Ishikawa (cell line): Measurements from ENCODE around the gene TIFAB.

ENCODE experiments used
- CEBPB ChIP-seq: IDR thresholded peaks from 2 replicates; pipeline ENCODE4 v1.6.1; 2012
- CREB1 ChIP-seq: IDR thresholded peaks from 2 replicates; pipeline ENCODE4 v1.6.1; 2012; ENCODE audit warnings: low read depth
- EGR1 ChIP-seq: IDR thresholded peaks from 2 replicates; pipeline ENCODE4 v1.6.1; 2012
- EP300 ChIP-seq: IDR thresholded peaks from 2 replicates; pipeline ENCODE4 v1.6.1; 2012; ENCODE audit warnings: borderline replicate concordance
- FOXM1 ChIP-seq: IDR thresholded peaks from 2 replicates; pipeline ENCODE4 v1.6.1; 2012; ENCODE audit warnings: low read depth, borderline replicate concordance
- NFIC ChIP-seq: IDR thresholded peaks from 2 replicates; pipeline ENCODE4 v1.6.1; 2012
- RAD21 ChIP-seq: IDR thresholded peaks from 2 replicates; pipeline ENCODE4 v1.6.1; 2012; ENCODE audit warnings: low read depth
- TAF1 ChIP-seq: IDR thresholded peaks from 2 replicates; pipeline ENCODE4 v1.6.1; 2012; ENCODE audit warnings: low read depth, mild to moderate bottlenecking
- TCF12 ChIP-seq: IDR thresholded peaks from 2 replicates; pipeline ENCODE4 v1.6.1; 2012; ENCODE audit warnings: low read depth
- TEAD4 ChIP-seq: IDR thresholded peaks from 2 replicates; pipeline ENCODE4 v1.6.1; 2012
- YY1 ChIP-seq: IDR thresholded peaks from 2 replicates; pipeline ENCODE4 v1.6.1; 2012; ENCODE audit warnings: low read depth
- ZBTB7A ChIP-seq: IDR thresholded peaks from 2 replicates; pipeline ENCODE4 v1.6.1; 2012; ENCODE audit warnings: low read depth
- TF ChIP-seq, protein P1 (sequence below): IDR thresholded peaks from 2 replicates; pipeline ENCODE4 v1.6.1; 2012; ENCODE audit warnings: low read depth, mild to moderate bottlenecking
- TF ChIP-seq, protein P2 (sequence below): IDR thresholded peaks from 2 replicates; pipeline ENCODE4 v1.6.1; 2012
- TF ChIP-seq, protein P3 (sequence below): IDR thresholded peaks from 2 replicates; pipeline ENCODE4 v1.6.1; 2012

Gene TIFAB

DNA sequence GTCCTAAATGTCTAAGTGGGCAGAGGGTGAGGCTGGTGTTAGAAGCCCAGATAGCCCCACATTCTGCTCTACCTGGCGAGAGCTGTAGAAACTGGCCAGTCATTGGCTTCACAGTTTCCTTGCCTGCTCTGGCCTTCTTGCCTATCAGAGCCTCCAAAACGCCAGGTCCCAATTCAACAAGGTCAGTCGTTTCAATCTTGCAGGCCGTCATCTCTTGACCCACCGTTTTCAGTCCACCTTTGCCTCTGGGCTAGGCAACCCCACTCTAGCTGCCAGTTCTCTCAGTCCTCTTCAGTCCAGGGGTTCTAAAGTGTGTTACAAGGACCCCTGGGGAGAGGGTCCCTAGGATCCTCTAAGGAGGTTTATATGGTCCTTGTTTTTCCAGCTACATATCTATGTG is 20.0 kb upstream of the TIFAB start:
- TF ChIP-seq TEAD4 = no peak
- TF ChIP-seq, protein P1, sequence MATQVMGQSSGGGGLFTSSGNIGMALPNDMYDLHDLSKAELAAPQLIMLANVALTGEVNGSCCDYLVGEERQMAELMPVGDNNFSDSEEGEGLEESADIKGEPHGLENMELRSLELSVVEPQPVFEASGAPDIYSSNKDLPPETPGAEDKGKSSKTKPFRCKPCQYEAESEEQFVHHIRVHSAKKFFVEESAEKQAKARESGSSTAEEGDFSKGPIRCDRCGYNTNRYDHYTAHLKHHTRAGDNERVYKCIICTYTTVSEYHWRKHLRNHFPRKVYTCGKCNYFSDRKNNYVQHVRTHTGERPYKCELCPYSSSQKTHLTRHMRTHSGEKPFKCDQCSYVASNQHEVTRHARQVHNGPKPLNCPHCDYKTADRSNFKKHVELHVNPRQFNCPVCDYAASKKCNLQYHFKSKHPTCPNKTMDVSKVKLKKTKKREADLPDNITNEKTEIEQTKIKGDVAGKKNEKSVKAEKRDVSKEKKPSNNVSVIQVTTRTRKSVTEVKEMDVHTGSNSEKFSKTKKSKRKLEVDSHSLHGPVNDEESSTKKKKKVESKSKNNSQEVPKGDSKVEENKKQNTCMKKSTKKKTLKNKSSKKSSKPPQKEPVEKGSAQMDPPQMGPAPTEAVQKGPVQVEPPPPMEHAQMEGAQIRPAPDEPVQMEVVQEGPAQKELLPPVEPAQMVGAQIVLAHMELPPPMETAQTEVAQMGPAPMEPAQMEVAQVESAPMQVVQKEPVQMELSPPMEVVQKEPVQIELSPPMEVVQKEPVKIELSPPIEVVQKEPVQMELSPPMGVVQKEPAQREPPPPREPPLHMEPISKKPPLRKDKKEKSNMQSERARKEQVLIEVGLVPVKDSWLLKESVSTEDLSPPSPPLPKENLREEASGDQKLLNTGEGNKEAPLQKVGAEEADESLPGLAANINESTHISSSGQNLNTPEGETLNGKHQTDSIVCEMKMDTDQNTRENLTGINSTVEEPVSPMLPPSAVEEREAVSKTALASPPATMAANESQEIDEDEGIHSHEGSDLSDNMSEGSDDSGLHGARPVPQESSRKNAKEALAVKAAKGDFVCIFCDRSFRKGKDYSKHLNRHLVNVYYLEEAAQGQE = no peak
- no peak for TF ChIP-seq ZBTB7A
- TF ChIP-seq FOXM1 = no peak

DNA sequence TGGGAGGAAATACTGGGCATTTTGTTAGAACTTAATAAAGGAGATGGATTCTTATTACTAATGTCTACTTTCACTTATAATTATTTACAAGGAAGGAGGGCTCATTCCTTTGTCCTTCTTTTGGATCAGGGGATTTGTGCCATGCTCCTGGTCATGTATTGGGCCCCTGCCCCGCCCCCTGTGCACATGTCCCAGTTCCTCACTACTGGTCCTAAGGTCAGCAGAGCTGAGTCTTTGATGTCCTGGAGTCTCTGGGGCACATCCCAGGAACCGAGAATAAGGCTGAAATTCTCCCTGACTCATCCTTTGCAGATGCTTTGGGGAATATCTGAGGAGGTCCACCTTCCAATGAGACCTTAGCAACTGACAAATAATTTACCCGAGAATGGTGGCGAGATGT is 19.6 kb upstream of the TIFAB start:
- TF ChIP-seq CREB1 (no peak), CEBPB (no peak), EP300 (no peak), EGR1 (no peak), ZBTB7A (no peak), YY1 (no peak), RAD21 (no peak), FOXM1 (no peak), TEAD4 (no peak), TCF12 (no peak), NFIC (no peak), TAF1 (no peak)
- TF ChIP-seq, protein P2, sequence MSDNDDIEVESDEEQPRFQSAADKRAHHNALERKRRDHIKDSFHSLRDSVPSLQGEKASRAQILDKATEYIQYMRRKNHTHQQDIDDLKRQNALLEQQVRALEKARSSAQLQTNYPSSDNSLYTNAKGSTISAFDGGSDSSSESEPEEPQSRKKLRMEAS = no peak
- TF ChIP-seq, protein P3, sequence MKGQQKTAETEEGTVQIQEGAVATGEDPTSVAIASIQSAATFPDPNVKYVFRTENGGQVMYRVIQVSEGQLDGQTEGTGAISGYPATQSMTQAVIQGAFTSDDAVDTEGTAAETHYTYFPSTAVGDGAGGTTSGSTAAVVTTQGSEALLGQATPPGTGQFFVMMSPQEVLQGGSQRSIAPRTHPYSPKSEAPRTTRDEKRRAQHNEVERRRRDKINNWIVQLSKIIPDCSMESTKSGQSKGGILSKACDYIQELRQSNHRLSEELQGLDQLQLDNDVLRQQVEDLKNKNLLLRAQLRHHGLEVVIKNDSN = no peak
- TF ChIP-seq, protein P1 = no peak

DNA sequence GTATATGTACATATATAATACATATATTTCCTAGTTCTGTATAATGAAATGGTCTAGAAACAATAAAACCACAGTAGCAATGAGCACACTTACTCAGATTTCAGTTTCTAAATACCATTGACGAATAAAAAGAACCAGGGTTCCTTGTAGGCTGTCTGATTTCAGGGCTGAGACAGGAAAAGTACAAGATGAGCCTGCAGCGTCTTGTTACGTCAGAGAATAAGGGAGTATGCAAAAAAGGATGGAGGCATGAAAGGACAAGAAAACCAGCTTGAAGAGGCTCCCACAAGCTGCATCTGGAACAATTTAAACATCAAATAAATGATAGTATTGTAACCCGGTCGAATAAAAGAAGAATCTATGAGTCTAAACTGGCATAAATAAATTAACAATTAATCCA is 17.8 kb upstream of the TIFAB start:
- TF ChIP-seq CREB1 = no peak
- no peak for TF ChIP-seq TEAD4
- no peak for TF ChIP-seq EGR1
- TF ChIP-seq TAF1 = no peak
- no peak for TF ChIP-seq EP300
- TF ChIP-seq, protein P2 = no peak
- no peak for TF ChIP-seq TCF12
- no peak for TF ChIP-seq ZBTB7A
- TF ChIP-seq, protein P3 = no peak
- no peak for TF ChIP-seq RAD21
- no peak for TF ChIP-seq CEBPB
- no peak for TF ChIP-seq FOXM1
- TF ChIP-seq, protein P1 = no peak
- no peak for TF ChIP-seq YY1

DNA sequence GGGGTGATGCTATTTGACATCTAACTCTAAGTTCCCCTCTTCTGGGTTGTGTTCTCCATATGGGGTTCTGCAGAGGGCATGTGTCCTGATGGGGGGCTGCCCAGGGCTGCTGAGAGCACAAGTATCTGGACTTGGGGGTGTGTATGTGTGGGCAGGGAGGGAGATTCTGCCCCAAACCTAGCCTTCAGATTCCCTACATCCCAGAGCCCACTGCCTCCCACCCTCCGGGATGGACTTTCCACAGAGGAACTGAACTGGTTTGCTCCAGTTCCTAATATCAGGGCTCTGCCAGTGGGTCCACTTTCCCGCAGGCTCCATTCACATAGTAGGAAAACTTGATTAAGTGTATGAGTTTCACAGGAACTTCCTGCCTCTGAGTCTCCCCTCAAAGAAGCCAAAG is 16.4 kb upstream of the TIFAB start:
- TF ChIP-seq CREB1 = no peak
- TF ChIP-seq ZBTB7A = no peak
- TF ChIP-seq EP300 = no peak
- TF ChIP-seq, protein P1 = no peak
- TF ChIP-seq TAF1 = no peak
- no peak for TF ChIP-seq FOXM1
- no peak for TF ChIP-seq TEAD4
- TF ChIP-seq YY1 = no peak
- TF ChIP-seq, protein P3 = no peak
- TF ChIP-seq RAD21 = no peak
- TF ChIP-seq, protein P2 = no peak
- no peak for TF ChIP-seq NFIC
- TF ChIP-seq TCF12 = no peak
- TF ChIP-seq EGR1 = no peak
- no peak for TF ChIP-seq CEBPB
